Esophagus (tissue), 2 donors: ENCODE data around the gene KLHL25. TPM values are rescaled to one million over a fixed set of nuclear protein-coding genes. Genes with fewer than 3 reads are reported as not detected.
"Not testable (repeated sequence)": the region's sequence is repeated elsewhere in the genome, so short reads cannot be mapped to it uniquely, and the experiment has no call there.

ENCODE experiments used
- H3K27ac ChIP-seq, 2 donors: one replicate each; pipeline ENCODE4 v1.5.1; 2013; ENCODE audit warnings: low read depth in 2 of 2, mild to moderate bottlenecking in 2 of 2, inconsistent platforms in 1 of 2, low read length in 1 of 2, moderate library complexity in 1 of 2
- H3K27me3 ChIP-seq, 2 donors: one replicate each; pipeline ENCODE4 v1.6.1; 2013; ENCODE audit warnings: low read length in 2 of 2, control low read depth in 1 of 2, mild to moderate bottlenecking in 1 of 2; ENCODE audit not compliant: insufficient read depth in 2 of 2, control insufficient read depth in 1 of 2
- H3K36me3 ChIP-seq, 2 donors: one replicate each; pipeline ENCODE4 v1.6.1; 2013; ENCODE audit warnings: low read length in 1 of 2; ENCODE audit not compliant: control insufficient read depth in 2 of 2, insufficient read depth in 2 of 2
- H3K4me1 ChIP-seq, 2 donors: one replicate each; pipeline ENCODE4 v1.6.1; 2013; ENCODE audit warnings: low read length in 1 of 2; ENCODE audit not compliant: control insufficient read depth in 2 of 2, insufficient read depth in 2 of 2
- H3K4me3 ChIP-seq, 2 donors: one replicate each; pipeline ENCODE4 v1.5.1; 2013; ENCODE audit warnings: low read length in 2 of 2, mild to moderate bottlenecking in 2 of 2, low read depth in 1 of 2, moderate library complexity in 1 of 2
- H3K9me3 ChIP-seq, 2 donors: one replicate each; pipeline ENCODE4 v1.6.1; 2013; ENCODE audit warnings: mild to moderate bottlenecking in 2 of 2, low read depth in 1 of 2, low read length in 1 of 2, moderate library complexity in 1 of 2; ENCODE audit not compliant: control insufficient read depth in 2 of 2, insufficient read depth in 1 of 2
- WGBS, 2 donors: extraction: QIAGEN DNeasy Blood & Tissue Kit; methylation state at CpG; one replicate each; pipeline ENCODE4 v1.1.7; 2013; 5-methylcytosine and 5-hydroxymethylcytosine counted together
- polyA plus RNA-seq, 2 donors: library from polyadenylated mRNA; stranded (reverse); fragments of 200-250 nt; gene quantifications; one replicate each; pipeline ENCODE4 v1.2.3, GENCODE V29; 2013
- donor health status: healthy with polysubstance abuse.
- donor health status: Bipolar disorder and iron deficiency.

Gene KLHL25
- polyA plus RNA-seq, 2 donors = 4.2 to 4.5 TPM

GRCh38 chr15:85831415-85832113 lies 36.8 kb upstream of the KLHL25 start:
- H3K4me3 ChIP-seq = no peak overlapping the region
- H3K27me3 ChIP-seq = no peaks in the 10 kb centered on the region
- 58 to 64% methylated on average over 15 of the region's 15 CpGs for WGBS, 2 donors
- no peaks in the 10 kb centered on the region for H3K36me3 ChIP-seq
- no peak overlapping the region for H3K27ac ChIP-seq
- H3K4me1 ChIP-seq = no peaks in the 10 kb centered on the region
- H3K9me3 ChIP-seq = peaks cover 0 to 3% of the 10 kb centered on the region in 2 donors

DNA sequence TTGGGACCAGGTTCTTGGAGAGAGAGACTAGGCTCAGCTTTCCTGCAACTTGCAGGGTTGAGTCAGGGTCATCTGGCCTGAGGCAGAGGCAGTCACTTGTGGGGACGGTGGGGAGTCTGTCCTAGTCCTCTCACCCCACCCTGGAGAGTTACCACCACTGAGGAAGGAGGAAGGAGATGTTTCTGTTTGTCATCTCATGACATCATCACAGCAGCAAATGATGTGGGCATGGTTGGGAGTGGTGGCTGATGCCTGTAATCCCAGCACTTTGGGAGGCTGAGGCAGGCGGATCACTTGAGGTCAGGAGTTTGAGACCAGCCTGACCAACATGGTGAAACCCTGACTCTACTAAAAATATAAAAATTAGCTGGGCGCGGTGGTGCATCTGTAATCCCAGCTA lies 35.0 kb upstream of the KLHL25 start:
- not testable (repeated sequence) for H3K4me3 ChIP-seq, H3K36me3 ChIP-seq, H3K4me1 ChIP-seq, H3K27ac ChIP-seq, H3K27me3 ChIP-seq, H3K9me3 ChIP-seq
- 92 to 93% methylated on average over 4 of the region's 4 CpGs for WGBS, 2 donors

- no peaks in the 10 kb centered on the region for H3K9me3 ChIP-seq
- WGBS, 2 donors = 62 to 66% methylated on average over 4 of the region's 4 CpGs
- no peak overlapping the region for H3K27ac ChIP-seq
- H3K4me3 ChIP-seq = no peak overlapping the region
- H3K36me3 ChIP-seq = no peaks in the 10 kb centered on the region
- no peaks in the 10 kb centered on the region for H3K27me3 ChIP-seq
- H3K4me1 ChIP-seq = no peaks in the 10 kb centered on the region
These were observed 34.1 kb upstream of the KLHL25 start for GRCh38 chr15:85828874-85829273.

- Histone ChIP-seq H3K4me3 (no peak overlapping the region), H3K36me3 (no peaks in the 10 kb centered on the region), H3K27ac (no peak overlapping the region), H3K4me1 (no peaks in the 10 kb centered on the region), H3K9me3 (no peaks in the 10 kb centered on the region), H3K27me3 (no peaks in the 10 kb centered on the region)
- WGBS, 2 donors = 92 to 98% methylated on average over 1 of the region's 1 CpG
These were observed 33.4 kb upstream of the KLHL25 start for GRCh38 chr15:85828126-85828525.

- Histone ChIP-seq H3K4me1 (no peaks in the 10 kb centered on the region), H3K36me3 (no peaks in the 10 kb centered on the region), H3K27me3 (no peaks in the 10 kb centered on the region), H3K27ac (no peak overlapping the region), H3K9me3 (no peaks in the 10 kb centered on the region), H3K4me3 (no peak overlapping the region)
- 73 to 74% methylated on average over 7 of the region's 7 CpGs for WGBS, 2 donors
These were observed 32.2 kb upstream of the KLHL25 start for GRCh38 chr15:85826756-85827515.

DNA sequence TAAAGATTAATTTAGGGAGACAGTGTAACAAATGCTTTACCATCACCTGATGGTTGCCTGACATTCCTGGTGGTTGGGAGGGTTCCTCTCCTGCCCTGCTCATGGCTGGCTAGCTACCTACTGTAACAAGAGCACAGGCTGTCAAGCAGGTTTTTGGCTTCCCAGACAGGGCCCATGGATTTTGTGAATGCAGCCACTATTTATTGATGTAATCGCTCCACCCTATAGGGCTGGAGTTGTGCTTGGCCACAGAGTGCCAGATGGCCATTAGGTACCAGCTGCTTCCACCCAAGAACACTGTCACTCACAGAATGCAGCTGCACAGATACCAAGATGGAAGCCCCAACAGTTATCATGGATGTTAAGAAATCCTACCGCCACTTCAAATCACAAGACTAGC lies 31.0 kb upstream of the KLHL25 start:
- H3K4me3 ChIP-seq = no peak overlapping the region
- no peak overlapping the region for H3K27ac ChIP-seq
- H3K4me1 ChIP-seq = no peaks in the 10 kb centered on the region
- 55 to 65% methylated on average over 2 of the region's 2 CpGs for WGBS, 2 donors
- no peaks in the 10 kb centered on the region for H3K27me3 ChIP-seq
- no peaks in the 10 kb centered on the region for H3K36me3 ChIP-seq
- H3K9me3 ChIP-seq = no peaks in the 10 kb centered on the region

DNA sequence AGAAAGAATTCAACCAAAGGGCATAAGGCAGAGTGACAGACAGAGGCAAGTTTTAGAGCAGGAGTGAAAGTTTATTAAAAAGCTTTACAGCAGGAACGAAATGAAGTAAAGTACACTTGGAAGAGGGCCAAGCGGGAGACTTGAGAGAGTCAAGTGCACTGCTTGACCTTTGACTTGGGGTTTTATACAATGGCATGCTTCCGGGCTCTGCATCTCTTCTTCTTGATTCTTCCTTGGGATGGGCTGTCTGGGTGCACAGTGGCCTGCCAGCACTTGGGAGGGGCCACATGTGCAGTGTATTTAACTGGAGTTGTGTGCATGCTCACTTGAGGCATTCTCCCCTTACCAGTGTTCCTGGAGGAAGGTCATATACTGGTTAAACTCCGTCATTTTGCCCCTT lies 30.4 kb upstream of the KLHL25 start:
- H3K4me1 ChIP-seq = no peaks in the 10 kb centered on the region
- no peak overlapping the region for H3K27ac ChIP-seq
- H3K9me3 ChIP-seq = no peaks in the 10 kb centered on the region
- 70 to 76% methylated on average over 4 of the region's 4 CpGs for WGBS, 2 donors
- H3K36me3 ChIP-seq = no peaks in the 10 kb centered on the region
- H3K4me3 ChIP-seq = no peak overlapping the region
- no peaks in the 10 kb centered on the region for H3K27me3 ChIP-seq

GRCh38 chr15:85821545-85821944 lies 26.8 kb upstream of the KLHL25 start:
- H3K9me3 ChIP-seq = no peaks in the 10 kb centered on the region
- H3K4me1 ChIP-seq = no peaks in the 10 kb centered on the region
- no peak overlapping the region for H3K4me3 ChIP-seq
- no peak overlapping the region for H3K27ac ChIP-seq
- WGBS, 2 donors = 82 to 83% methylated on average over 6 of the region's 6 CpGs
- no peaks in the 10 kb centered on the region for H3K36me3 ChIP-seq
- no peaks in the 10 kb centered on the region for H3K27me3 ChIP-seq

DNA sequence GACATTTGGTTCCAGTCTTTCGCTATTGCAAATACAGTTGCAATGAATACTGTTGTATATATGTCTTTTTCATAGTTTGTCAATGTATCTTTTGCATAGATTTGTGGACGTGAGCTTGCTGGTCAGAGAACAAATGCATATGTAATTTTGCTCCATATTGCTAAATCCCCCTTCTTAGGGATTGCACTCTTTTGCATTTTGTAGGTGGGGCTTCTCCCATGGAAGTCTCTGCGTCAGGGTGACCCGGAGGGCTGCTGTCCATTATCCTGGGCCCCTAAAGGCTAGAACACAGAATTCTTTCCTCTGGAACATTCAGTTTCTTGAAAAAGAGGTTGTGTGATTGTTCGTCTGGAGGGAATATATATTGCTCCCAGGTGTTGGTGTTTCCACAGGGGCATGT lies 25.2 kb upstream of the KLHL25 start:
- 84 to 91% methylated on average over 5 of the region's 5 CpGs for WGBS, 2 donors
- no peaks in the 10 kb centered on the region for H3K36me3 ChIP-seq
- no peak overlapping the region for H3K4me3 ChIP-seq
- no peaks in the 10 kb centered on the region for H3K27me3 ChIP-seq
- no peaks in the 10 kb centered on the region for H3K4me1 ChIP-seq
- no peak overlapping the region for H3K27ac ChIP-seq
- no peaks in the 10 kb centered on the region for H3K9me3 ChIP-seq

DNA sequence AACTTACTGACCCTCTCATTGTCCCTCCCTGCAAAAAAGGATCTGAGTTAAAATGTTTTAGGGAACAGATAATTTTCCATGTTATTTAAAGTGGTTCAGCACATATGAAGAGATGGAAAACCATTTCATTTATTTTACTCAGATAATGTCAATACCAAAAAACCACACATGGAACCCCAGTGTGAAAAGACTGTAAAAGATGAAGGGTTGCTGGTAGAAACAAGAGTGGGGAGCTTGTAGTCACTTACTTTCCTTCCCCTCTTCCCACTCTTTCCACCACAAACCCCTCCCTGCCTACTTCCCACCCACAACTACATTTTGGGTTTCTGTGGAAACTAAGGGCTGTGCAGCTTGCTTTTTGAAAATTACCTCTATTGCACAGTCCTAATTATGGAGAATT lies 18.5 kb upstream of the KLHL25 start:
- Histone ChIP-seq H3K9me3 (no peaks in the 10 kb centered on the region), H3K4me3 (no peak overlapping the region), H3K4me1 (no peaks in the 10 kb centered on the region), H3K27me3 (no peaks in the 10 kb centered on the region), H3K36me3 (no peaks in the 10 kb centered on the region), H3K27ac (no peak overlapping the region)
